ENCODE data around the gene EFNA5.

DNA sequence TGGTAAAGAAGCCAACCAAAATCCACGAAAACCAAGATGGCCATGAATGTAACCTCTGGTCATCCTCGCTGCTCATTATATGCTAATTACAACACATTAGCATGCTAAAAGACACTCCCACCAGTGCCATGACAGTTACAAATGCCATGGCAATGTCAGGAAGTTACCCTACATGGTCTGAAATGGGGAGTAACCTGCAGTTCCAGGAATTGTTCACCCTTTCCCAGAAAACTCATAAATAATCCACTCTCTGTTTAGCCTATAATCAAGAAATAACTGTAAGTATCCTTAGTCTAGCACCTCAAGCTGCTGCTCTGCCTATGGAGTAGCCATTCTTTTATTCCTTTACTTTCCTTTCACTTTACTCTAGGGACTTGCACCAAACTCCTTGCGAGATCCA, 160.6 kb downstream of the EFNA5 start:
- TF ChIP-seq, protein P1, sequence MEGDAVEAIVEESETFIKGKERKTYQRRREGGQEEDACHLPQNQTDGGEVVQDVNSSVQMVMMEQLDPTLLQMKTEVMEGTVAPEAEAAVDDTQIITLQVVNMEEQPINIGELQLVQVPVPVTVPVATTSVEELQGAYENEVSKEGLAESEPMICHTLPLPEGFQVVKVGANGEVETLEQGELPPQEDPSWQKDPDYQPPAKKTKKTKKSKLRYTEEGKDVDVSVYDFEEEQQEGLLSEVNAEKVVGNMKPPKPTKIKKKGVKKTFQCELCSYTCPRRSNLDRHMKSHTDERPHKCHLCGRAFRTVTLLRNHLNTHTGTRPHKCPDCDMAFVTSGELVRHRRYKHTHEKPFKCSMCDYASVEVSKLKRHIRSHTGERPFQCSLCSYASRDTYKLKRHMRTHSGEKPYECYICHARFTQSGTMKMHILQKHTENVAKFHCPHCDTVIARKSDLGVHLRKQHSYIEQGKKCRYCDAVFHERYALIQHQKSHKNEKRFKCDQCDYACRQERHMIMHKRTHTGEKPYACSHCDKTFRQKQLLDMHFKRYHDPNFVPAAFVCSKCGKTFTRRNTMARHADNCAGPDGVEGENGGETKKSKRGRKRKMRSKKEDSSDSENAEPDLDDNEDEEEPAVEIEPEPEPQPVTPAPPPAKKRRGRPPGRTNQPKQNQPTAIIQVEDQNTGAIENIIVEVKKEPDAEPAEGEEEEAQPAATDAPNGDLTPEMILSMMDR (IDR thresholded peaks at IDR 0.05): no peak
- TF ChIP-seq POLR2AphosphoS5 (IDR thresholded peaks at IDR 0.05): no peak

All from prostate gland (tissue), 2 donors.